ENCODE measurements around the gene CTAGE1.

CTAGE1 gene

GRCh38 chr18:22446325-22446724 lies 28.6 kb upstream of the CTAGE1 start:
- H3K27ac ChIP-seq, result no peak overlapping the region
- no peaks in the 10 kb centered on the region for H3K36me3 ChIP-seq
- no peak for DNase-seq
- no peak overlapping the region for H3K4me3 ChIP-seq (ENCODE audit: low read depth, low read length)
- no peak for TF ChIP-seq CTCF (IDR thresholded peaks at IDR 0.05; ENCODE audit: low read depth, low read length)
- H3K9me3 ChIP-seq (ENCODE audit: severe bottlenecking), result peaks cover 4% of the 10 kb centered on the region
- H3K27me3 ChIP-seq (ENCODE audit: insufficient read depth, low read depth, severe bottlenecking), result peaks cover 16% of the 10 kb centered on the region

GRCh38 chr18:22441638-22442037 lies 23.9 kb upstream of the CTAGE1 start:
- no peaks in the 10 kb centered on the region for H3K9me3 ChIP-seq (ENCODE audit: severe bottlenecking)
- no peak for DNase-seq
- H3K27ac ChIP-seq, result no peak overlapping the region
- no peak overlapping the region for H3K4me3 ChIP-seq (ENCODE audit: low read depth, low read length)
- TF ChIP-seq CTCF (IDR thresholded peaks at IDR 0.05; ENCODE audit: low read depth, low read length), result no peak
- no peaks in the 10 kb centered on the region for H3K36me3 ChIP-seq
- H3K27me3 ChIP-seq (ENCODE audit: insufficient read depth, low read depth, severe bottlenecking), result peaks cover 21% of the 10 kb centered on the region

GRCh38 chr18:22439447-22439846 lies 21.7 kb upstream of the CTAGE1 start:
- no peak for TF ChIP-seq CTCF (IDR thresholded peaks at IDR 0.05; ENCODE audit: low read depth, low read length)
- DNase-seq, result no peak
- no peaks in the 10 kb centered on the region for H3K9me3 ChIP-seq (ENCODE audit: severe bottlenecking)
- H3K27ac ChIP-seq, result no peak overlapping the region
- no peaks in the 10 kb centered on the region for H3K36me3 ChIP-seq
- H3K4me3 ChIP-seq (ENCODE audit: low read depth, low read length), result no peak overlapping the region
- H3K27me3 ChIP-seq (ENCODE audit: insufficient read depth, low read depth, severe bottlenecking), result peaks cover 33% of the 10 kb centered on the region

GRCh38 chr18:22436136-22436535 lies 18.4 kb upstream of the CTAGE1 start:
- no peak overlapping the region for H3K27ac ChIP-seq
- H3K27me3 ChIP-seq (ENCODE audit: insufficient read depth, low read depth, severe bottlenecking), result peaks cover 48% of the 10 kb centered on the region
- H3K9me3 ChIP-seq (ENCODE audit: severe bottlenecking), result no peaks in the 10 kb centered on the region
- no peak for TF ChIP-seq CTCF (IDR thresholded peaks at IDR 0.05; ENCODE audit: low read depth, low read length)
- no peaks in the 10 kb centered on the region for H3K36me3 ChIP-seq
- no peak overlapping the region for H3K4me3 ChIP-seq (ENCODE audit: low read depth, low read length)
- no peak for DNase-seq

GRCh38 chr18:22434973-22435608 lies 17.4 kb upstream of the CTAGE1 start:
- Histone ChIP-seq H3K27me3 (ENCODE audit: insufficient read depth, low read depth, severe bottlenecking) (peaks cover 51% of the 10 kb centered on the region), H3K27ac (no peak overlapping the region), H3K4me3 (ENCODE audit: low read depth, low read length) (no peak overlapping the region), H3K9me3 (ENCODE audit: severe bottlenecking) (no peaks in the 10 kb centered on the region), H3K36me3 (no peaks in the 10 kb centered on the region)
- TF ChIP-seq CTCF (IDR thresholded peaks at IDR 0.05; ENCODE audit: low read depth, low read length), result no peak
- no peak for DNase-seq

GRCh38 chr18:22433956-22434355 lies 16.2 kb upstream of the CTAGE1 start:
- no peak for DNase-seq
- Histone ChIP-seq H3K9me3 (ENCODE audit: severe bottlenecking) (no peaks in the 10 kb centered on the region), H3K27ac (no peak overlapping the region)

More at GRCh38 chr18:22433956-22434355, 16.2 kb upstream of the CTAGE1 start:
- no peaks in the 10 kb centered on the region for H3K36me3 ChIP-seq
- H3K27me3 ChIP-seq (ENCODE audit: insufficient read depth, low read depth, severe bottlenecking), result peaks cover 47% of the 10 kb centered on the region
- no peak overlapping the region for H3K4me3 ChIP-seq (ENCODE audit: low read depth, low read length)
- TF ChIP-seq CTCF (IDR thresholded peaks at IDR 0.05; ENCODE audit: low read depth, low read length), result no peak
